Measurements from ENCODE around the gene PLCB4. TPM values are rescaled to one million over a fixed set of nuclear protein-coding genes. Genes with fewer than 3 reads are reported as not detected.
A peak's percentile ranks its signal among the peaks of the same experiment; 100 is the strongest.

Gene PLCB4
- total RNA-seq, 1 donor from 2014 or later, result 1.6 TPM

GRCh38 chr20:9359561-9360308 lies 290.8 kb downstream of the PLCB4 start:
- DNase-seq (ENCODE audit: low read depth) (peak; percentile 56), FAIRE-seq (no peak)
- Histone ChIP-seq H3K36me3 (ENCODE audit: control insufficient read depth, insufficient read depth, low read length) (no peaks in the 10 kb centered on the region), H3K4me3 (ENCODE audit: low read depth, low read length) (no peak overlapping the region), H3K27me3 (ENCODE audit: control insufficient read depth, insufficient read depth, low read length) (no peaks in the 10 kb centered on the region)
- peak; percentile 55 for TF ChIP-seq CTCF (IDR thresholded peaks at IDR 0.05; ENCODE audit: insufficient read depth, low read length, severe bottlenecking)

- H3K27me3 ChIP-seq (ENCODE audit: control insufficient read depth, insufficient read depth, low read length), result no peaks in the 10 kb centered on the region
Measured at GRCh38 chr20:9360431-9360830, 291.5 kb downstream of the PLCB4 start.

GRCh38 chr20:9363673-9364072 lies 294.8 kb downstream of the PLCB4 start:
- FAIRE-seq, result no peak
- H3K36me3 ChIP-seq (ENCODE audit: control insufficient read depth, insufficient read depth, low read length), result no peaks in the 10 kb centered on the region
- no peak for TF ChIP-seq CTCF (IDR thresholded peaks at IDR 0.05; ENCODE audit: insufficient read depth, low read length, severe bottlenecking)
- no peak overlapping the region for H3K4me3 ChIP-seq (ENCODE audit: low read depth, low read length)
- H3K27me3 ChIP-seq (ENCODE audit: control insufficient read depth, insufficient read depth, low read length), result no peaks in the 10 kb centered on the region
- peak; percentile 32 for DNase-seq (ENCODE audit: low read depth)

More at GRCh38 chr20:9360431-9360830, 291.5 kb downstream of the PLCB4 start:
- TF ChIP-seq CTCF (IDR thresholded peaks at IDR 0.05; ENCODE audit: insufficient read depth, low read length, severe bottlenecking), result no peak
- no peak for FAIRE-seq
- DNase-seq (ENCODE audit: low read depth), result no peak
- Histone ChIP-seq H3K36me3 (ENCODE audit: control insufficient read depth, insufficient read depth, low read length) (no peaks in the 10 kb centered on the region), H3K4me3 (ENCODE audit: low read depth, low read length) (no peak overlapping the region)

GRCh38 chr20:9367328-9367727 lies 298.4 kb downstream of the PLCB4 start:
- Histone ChIP-seq H3K27me3 (ENCODE audit: control insufficient read depth, insufficient read depth, low read length) (no peaks in the 10 kb centered on the region), H3K4me3 (ENCODE audit: low read depth, low read length) (no peak overlapping the region), H3K36me3 (ENCODE audit: control insufficient read depth, insufficient read depth, low read length) (no peaks in the 10 kb centered on the region)
- no peak for FAIRE-seq
- DNase-seq (ENCODE audit: low read depth), result no peak
- no peak for TF ChIP-seq CTCF (IDR thresholded peaks at IDR 0.05; ENCODE audit: insufficient read depth, low read length, severe bottlenecking)

GRCh38 chr20:9367746-9368145 lies 298.9 kb downstream of the PLCB4 start:
- H3K4me3 ChIP-seq (ENCODE audit: low read depth, low read length), result no peak overlapping the region
- no peaks in the 10 kb centered on the region for H3K27me3 ChIP-seq (ENCODE audit: control insufficient read depth, insufficient read depth, low read length)
- no peak for TF ChIP-seq CTCF (IDR thresholded peaks at IDR 0.05; ENCODE audit: insufficient read depth, low read length, severe bottlenecking)
- FAIRE-seq (no peak), DNase-seq (ENCODE audit: low read depth) (no peak)
- no peaks in the 10 kb centered on the region for H3K36me3 ChIP-seq (ENCODE audit: control insufficient read depth, insufficient read depth, low read length)

GRCh38 chr20:9368893-9369292 lies 300.0 kb downstream of the PLCB4 start:
- H3K27me3 ChIP-seq (ENCODE audit: control insufficient read depth, insufficient read depth, low read length), result no peaks in the 10 kb centered on the region
- TF ChIP-seq CTCF (IDR thresholded peaks at IDR 0.05; ENCODE audit: insufficient read depth, low read length, severe bottlenecking), result no peak
- FAIRE-seq (no peak), DNase-seq (ENCODE audit: low read depth) (no peak)
- no peaks in the 10 kb centered on the region for H3K36me3 ChIP-seq (ENCODE audit: control insufficient read depth, insufficient read depth, low read length)
- H3K4me3 ChIP-seq (ENCODE audit: low read depth, low read length), result no peak overlapping the region
